ENCODE data around the gene SFXN1. TPM values are rescaled to one million over a fixed set of nuclear protein-coding genes. Genes with fewer than 3 reads are reported as not detected.

The SFXN1 gene
- total and polyA plus RNA-seq, 10 donors: 7.5 to 57.3 (median 38.3) TPM

DNA sequence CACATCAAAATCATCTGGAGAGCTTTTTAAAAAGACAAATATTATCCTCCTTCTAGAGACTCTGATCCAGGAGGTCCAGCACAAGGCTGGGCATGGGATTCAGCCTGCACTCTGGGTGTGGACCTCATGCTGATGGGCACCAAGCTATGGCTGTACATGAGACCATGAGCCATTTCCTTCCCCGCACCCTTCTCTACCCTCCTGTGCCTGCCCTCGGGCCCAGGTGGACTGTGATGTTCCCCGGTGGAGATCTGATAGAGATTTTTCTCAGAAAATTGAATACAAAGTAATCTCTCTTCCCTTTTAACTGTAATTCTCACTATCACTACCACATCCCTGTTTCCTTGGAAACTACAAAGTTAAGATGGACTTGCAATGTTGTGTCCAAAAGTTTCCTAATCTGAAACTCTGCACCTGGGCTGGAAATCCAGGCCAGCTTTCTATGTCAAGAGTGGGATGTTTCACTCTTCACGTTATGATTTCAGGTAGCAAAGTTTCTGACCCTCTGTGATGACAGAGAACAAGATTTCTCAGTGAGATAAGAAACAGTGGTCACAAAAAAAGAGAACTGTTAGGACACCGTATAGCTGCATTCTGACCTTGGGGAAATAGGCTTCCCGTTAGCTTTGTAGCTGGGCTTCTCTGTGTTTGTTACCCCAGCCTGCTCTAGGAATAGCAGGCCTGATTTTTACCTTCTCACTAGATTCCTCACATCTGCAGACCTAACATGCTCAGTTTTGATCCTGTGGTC lies 11.5 kb downstream of the SFXN1 start:
- Histone ChIP-seq H3K4me3 (no peak overlapping the region), H3K27me3 (replicated peaks in 1 of 7) (no peaks in the 10 kb centered on the region), H3K9me3 (no peaks in the 10 kb centered on the region), H3K36me3 (peaks cover 2 to 91% (median 36%) of the 10 kb centered on the region in 6 donors), H3K27ac (no peak overlapping the region), H3K4me1 (peaks cover 0 to 42% (median 11%) of the 10 kb centered on the region in 6 donors)
- DNase-seq: no peak
- TF ChIP-seq, protein P1, sequence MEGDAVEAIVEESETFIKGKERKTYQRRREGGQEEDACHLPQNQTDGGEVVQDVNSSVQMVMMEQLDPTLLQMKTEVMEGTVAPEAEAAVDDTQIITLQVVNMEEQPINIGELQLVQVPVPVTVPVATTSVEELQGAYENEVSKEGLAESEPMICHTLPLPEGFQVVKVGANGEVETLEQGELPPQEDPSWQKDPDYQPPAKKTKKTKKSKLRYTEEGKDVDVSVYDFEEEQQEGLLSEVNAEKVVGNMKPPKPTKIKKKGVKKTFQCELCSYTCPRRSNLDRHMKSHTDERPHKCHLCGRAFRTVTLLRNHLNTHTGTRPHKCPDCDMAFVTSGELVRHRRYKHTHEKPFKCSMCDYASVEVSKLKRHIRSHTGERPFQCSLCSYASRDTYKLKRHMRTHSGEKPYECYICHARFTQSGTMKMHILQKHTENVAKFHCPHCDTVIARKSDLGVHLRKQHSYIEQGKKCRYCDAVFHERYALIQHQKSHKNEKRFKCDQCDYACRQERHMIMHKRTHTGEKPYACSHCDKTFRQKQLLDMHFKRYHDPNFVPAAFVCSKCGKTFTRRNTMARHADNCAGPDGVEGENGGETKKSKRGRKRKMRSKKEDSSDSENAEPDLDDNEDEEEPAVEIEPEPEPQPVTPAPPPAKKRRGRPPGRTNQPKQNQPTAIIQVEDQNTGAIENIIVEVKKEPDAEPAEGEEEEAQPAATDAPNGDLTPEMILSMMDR (IDR thresholded peaks at IDR 0.05 in 8 of 11, conservative IDR thresholded peaks at IDR 0.05 in 3 of 11): no peak
- TF ChIP-seq POLR2AphosphoS5 (IDR thresholded peaks at IDR 0.05) (no peak), POLR2A (IDR thresholded peaks at IDR 0.05) (no peak)
- WGBS, 5 donors: 53 to 63% (median 55%) methylated on average over 6 of the region's 6 CpGs
- intact Hi-C loops (cut with DNase I; ENCODE audit: low total_unique reads): no loop called here

DNA sequence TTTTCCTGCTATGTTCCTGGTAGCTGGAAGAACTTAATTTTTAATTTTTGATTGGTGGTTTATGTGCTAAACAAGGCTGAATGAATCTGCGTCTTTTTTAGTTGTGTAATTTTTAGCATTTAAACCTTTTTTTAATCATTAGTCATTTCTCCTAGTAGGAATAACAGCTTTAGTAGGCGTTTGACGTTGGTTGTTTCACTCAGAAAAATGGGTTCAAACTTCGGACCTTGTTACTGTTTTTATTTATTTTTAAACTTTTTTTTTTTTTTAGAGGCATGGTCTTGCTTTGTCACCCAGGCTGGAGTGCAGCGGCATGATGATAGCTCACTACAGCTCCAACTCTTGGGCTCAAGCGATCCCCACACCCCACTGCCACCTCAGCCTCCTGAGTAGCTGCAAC lies 12.9 kb downstream of the SFXN1 start:
- no peak overlapping the region for H3K27ac ChIP-seq
- TF ChIP-seq, protein P1 (IDR thresholded peaks at IDR 0.05 in 8 of 11, conservative IDR thresholded peaks at IDR 0.05 in 3 of 11): no peak
- no peak for TF ChIP-seq POLR2A (IDR thresholded peaks at IDR 0.05)
- no peak for TF ChIP-seq POLR2AphosphoS5 (IDR thresholded peaks at IDR 0.05)
- no peaks in the 10 kb centered on the region for H3K9me3 ChIP-seq
- no peak for DNase-seq
- 80 to 96% (median 86%) methylated on average over 6 of the region's 6 CpGs for WGBS, 5 donors
- no peaks in the 10 kb centered on the region for H3K27me3 ChIP-seq (replicated peaks in 1 of 7)
- H3K4me3 ChIP-seq: no peak overlapping the region
- peaks cover 0 to 29% (median 4%) of the 10 kb centered on the region in 6 donors for H3K4me1 ChIP-seq
- H3K36me3 ChIP-seq: peaks cover 2 to 93% (median 42%) of the 10 kb centered on the region in 6 donors
- intact Hi-C loops (cut with DNase I; ENCODE audit: low total_unique reads): no loop called here

DNA sequence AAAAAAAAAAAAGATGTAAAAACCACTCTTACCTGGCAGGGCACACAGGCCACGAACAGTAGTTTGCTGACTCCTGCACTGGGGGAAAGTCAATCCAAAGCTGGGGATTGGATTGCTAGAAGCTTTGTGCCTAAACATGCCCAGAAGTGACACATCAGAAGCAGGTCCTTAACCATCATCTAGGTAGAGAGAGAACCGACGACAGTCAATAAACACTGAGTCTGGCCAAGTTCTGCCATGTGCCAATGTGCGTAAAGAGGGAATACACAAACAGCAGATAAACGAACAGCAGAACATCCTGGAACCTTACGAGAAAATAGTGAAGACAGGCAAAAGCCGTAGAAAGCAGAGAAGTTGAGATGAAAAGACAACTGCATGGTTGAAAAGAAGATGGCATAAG lies 14.9 kb downstream of the SFXN1 start:
- Histone ChIP-seq H3K4me1 (peaks cover 0 to 17% (median 3%) of the 10 kb centered on the region in 6 donors), H3K36me3 (peaks cover 5 to 92% (median 50%) of the 10 kb centered on the region in 6 donors), H3K27ac (no peak overlapping the region), H3K27me3 (replicated peaks in 1 of 7) (no peaks in the 10 kb centered on the region), H3K4me3 (no peak overlapping the region), H3K9me3 (no peaks in the 10 kb centered on the region)
- TF ChIP-seq POLR2A (IDR thresholded peaks at IDR 0.05): no peak
- no peak for TF ChIP-seq POLR2AphosphoS5 (IDR thresholded peaks at IDR 0.05)
- TF ChIP-seq, protein P1 (IDR thresholded peaks at IDR 0.05 in 8 of 11, conservative IDR thresholded peaks at IDR 0.05 in 3 of 11): no peak
- no peak for DNase-seq
- whole genome bisulfite sequencing, 5 donors: 93 to 98% (median 96%) methylated on average over 7 of the region's 7 CpGs
- intact Hi-C loops (cut with DNase I; ENCODE audit: low total_unique reads): no loop called here

DNA sequence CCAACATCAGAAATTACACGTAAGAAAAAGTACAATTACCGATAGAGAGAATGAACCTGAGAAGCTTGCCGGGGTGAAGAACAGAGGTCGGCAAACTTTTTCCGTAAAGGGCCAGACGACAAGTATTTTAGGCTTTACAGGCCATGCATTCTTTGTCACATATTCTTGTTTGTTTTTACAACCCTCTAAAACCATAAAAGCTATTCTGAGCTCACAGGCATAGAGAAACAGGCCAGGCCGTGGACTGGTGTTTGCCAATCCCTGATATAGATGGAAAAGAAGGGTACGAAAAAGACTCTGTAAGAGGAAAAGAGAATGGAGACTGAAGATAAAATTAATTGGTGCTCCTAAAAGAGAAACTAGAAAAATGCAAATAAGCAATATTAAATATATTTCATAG lies 15.4 kb downstream of the SFXN1 start:
- Histone ChIP-seq H3K27me3 (replicated peaks in 1 of 7) (no peaks in the 10 kb centered on the region), H3K27ac (no peak overlapping the region), H3K36me3 (peaks cover 5 to 92% (median 51%) of the 10 kb centered on the region in 6 donors), H3K4me1 (peaks cover 0 to 17% (median 3%) of the 10 kb centered on the region in 6 donors), H3K4me3 (no peak overlapping the region), H3K9me3 (no peaks in the 10 kb centered on the region)
- 90 to 97% (median 97%) methylated on average over 8 of the region's 8 CpGs for WGBS, 5 donors
- TF ChIP-seq, protein P1 (IDR thresholded peaks at IDR 0.05 in 8 of 11, conservative IDR thresholded peaks at IDR 0.05 in 3 of 11): no peak
- TF ChIP-seq POLR2AphosphoS5 (IDR thresholded peaks at IDR 0.05) (no peak), POLR2A (IDR thresholded peaks at IDR 0.05) (no peak)
- DNase-seq: no peak
- intact Hi-C loops (cut with DNase I; ENCODE audit: low total_unique reads): no loop called here

Data from spleen (tissue), 11 donors.